HEK293 (cell line): Measurements from ENCODE around the gene CREB3.

Experiments used
- GLIS1 ChIP-seq: fragments of 450-650 bp; formaldehyde crosslinking; IDR thresholded peaks from 2 replicates; pipeline ENCODE4 v1.5.1; 2016; ENCODE audit warnings: missing biosample characterization, missing genetic modification characterization
- KLF8 ChIP-seq: fragments of 450-650 bp; formaldehyde crosslinking; IDR thresholded peaks from 2 replicates; pipeline ENCODE4 v1.5.1; 2016; ENCODE audit warnings: missing biosample characterization, missing genetic modification characterization
- MEIS1 ChIP-seq: sonication (generic); formaldehyde crosslinking; IDR thresholded peaks from 2 replicates; pipeline ENCODE4 v1.8.1; 2022; ENCODE audit warnings: missing genetic modification reagents, mild to moderate bottlenecking, borderline replicate concordance
- MZF1 ChIP-seq: fragments of 450-650 bp; formaldehyde crosslinking; IDR thresholded peaks from 2 replicates; pipeline ENCODE4 v1.5.1; 2017; ENCODE audit warnings: missing biosample characterization, missing genetic modification characterization, borderline replicate concordance
- PRDM1 ChIP-seq: fragments of 450-650 bp; formaldehyde crosslinking; IDR thresholded peaks from 2 replicates; pipeline ENCODE4; 2016; ENCODE audit warnings: missing biosample characterization, missing genetic modification characterization
- SP2 ChIP-seq: fragments of 450-650 bp; formaldehyde crosslinking; IDR thresholded peaks from 2 replicates; pipeline ENCODE4 v1.5.1; 2016; ENCODE audit warnings: missing biosample characterization, missing genetic modification characterization
- TCF7L2 ChIP-seq: IDR thresholded peaks from 2 replicates; pipeline ENCODE4 v1.6.1; 2011; ENCODE audit warnings: low read depth, mild to moderate bottlenecking, inconsistent platforms, low read length, moderate library complexity, borderline replicate concordance
- WT1 ChIP-seq: fragments of 450-650 bp; formaldehyde crosslinking; IDR thresholded peaks from 2 replicates; pipeline ENCODE4 v1.5.1; 2016; ENCODE audit warnings: missing biosample characterization, missing genetic modification characterization
- ZBTB1 ChIP-seq: fragments of 450-650 bp; formaldehyde crosslinking; IDR thresholded peaks from 2 replicates; pipeline ENCODE4 v1.5.1; 2016; ENCODE audit warnings: missing biosample characterization, missing genetic modification characterization
- ZBTB17 ChIP-seq: fragments of 450-650 bp; formaldehyde crosslinking; IDR thresholded peaks from 2 replicates; pipeline ENCODE4 v1.5.1; 2016; ENCODE audit warnings: missing biosample characterization, missing genetic modification characterization
- ZBTB48 ChIP-seq: fragments of 450-650 bp; formaldehyde crosslinking; IDR thresholded peaks from 2 replicates; pipeline ENCODE4 v1.5.1; 2016; ENCODE audit warnings: missing biosample characterization, missing genetic modification characterization
- ZBTB7A ChIP-seq: fragments of 450-650 bp; formaldehyde crosslinking; IDR thresholded peaks from 2 replicates; pipeline ENCODE4 v1.5.1; 2016; ENCODE audit warnings: low read depth, missing biosample characterization, missing genetic modification characterization
- ZFP41 ChIP-seq: fragments of 450-650 bp; formaldehyde crosslinking; IDR thresholded peaks from 2 replicates; pipeline ENCODE4 v1.5.1; 2016; ENCODE audit warnings: missing biosample characterization, missing genetic modification characterization, borderline replicate concordance
- ZFP69B ChIP-seq: fragments of 450-650 bp; formaldehyde crosslinking; IDR thresholded peaks from 2 replicates; pipeline ENCODE4 v1.5.1; 2016; ENCODE audit warnings: missing biosample characterization, missing genetic modification characterization
- ZNF132 ChIP-seq: fragments of 450-650 bp; formaldehyde crosslinking; IDR thresholded peaks from 2 replicates; pipeline ENCODE4 v1.5.1; 2017; ENCODE audit warnings: missing biosample characterization, missing genetic modification characterization, borderline replicate concordance
- ZNF138 ChIP-seq: fragments of 450-650 bp; formaldehyde crosslinking; IDR thresholded peaks from 2 replicates; pipeline ENCODE4 v1.5.1; 2016; ENCODE audit warnings: missing biosample characterization, missing genetic modification characterization, borderline replicate concordance
- ZNF16 ChIP-seq: fragments of 450-650 bp; formaldehyde crosslinking; IDR thresholded peaks from 2 replicates; pipeline ENCODE4 v1.5.1; 2016; ENCODE audit warnings: low read depth, missing biosample characterization, missing genetic modification characterization
- ZNF211 ChIP-seq: fragments of 450-650 bp; formaldehyde crosslinking; IDR thresholded peaks from 2 replicates; pipeline ENCODE4 v1.5.1; 2016; ENCODE audit warnings: low read depth, missing biosample characterization, missing genetic modification characterization
- ZNF23 ChIP-seq: fragments of 450-650 bp; formaldehyde crosslinking; IDR thresholded peaks from 2 replicates; pipeline ENCODE4 v1.5.1; 2016; ENCODE audit warnings: missing biosample characterization, missing genetic modification characterization, borderline replicate concordance
- ZNF239 ChIP-seq: fragments of 450-650 bp; formaldehyde crosslinking; IDR thresholded peaks from 2 replicates; pipeline ENCODE4 v1.5.1; 2016; ENCODE audit warnings: missing biosample characterization, missing genetic modification characterization
- ZNF26 ChIP-seq: fragments of 450-650 bp; formaldehyde crosslinking; IDR thresholded peaks from 2 replicates; pipeline ENCODE4 v1.5.1; 2016; ENCODE audit warnings: missing biosample characterization, missing genetic modification characterization
- ZNF394 ChIP-seq: fragments of 450-650 bp; formaldehyde crosslinking; IDR thresholded peaks from 2 replicates; pipeline ENCODE4 v1.5.1; 2016; ENCODE audit warnings: missing biosample characterization, missing genetic modification characterization, mild to moderate bottlenecking, moderate library complexity, borderline replicate concordance
- ZNF404 ChIP-seq: fragments of 450-650 bp; formaldehyde crosslinking; IDR thresholded peaks from 2 replicates; pipeline ENCODE4 v1.5.1; 2017; ENCODE audit warnings: missing biosample characterization, missing genetic modification characterization
- ZNF48 ChIP-seq: fragments of 450-650 bp; formaldehyde crosslinking; IDR thresholded peaks from 2 replicates; pipeline ENCODE4 v1.5.1; 2016; ENCODE audit warnings: missing biosample characterization, missing genetic modification characterization
- ZNF530 ChIP-seq: fragments of 450-650 bp; formaldehyde crosslinking; IDR thresholded peaks from 2 replicates; pipeline ENCODE4 v1.5.1; 2016; ENCODE audit warnings: low read depth, missing biosample characterization, missing genetic modification characterization
- ZNF707 ChIP-seq: fragments of 450-650 bp; formaldehyde crosslinking; IDR thresholded peaks from 2 replicates; pipeline ENCODE4 v1.5.1; 2016; ENCODE audit warnings: missing biosample characterization, missing genetic modification characterization
- ZNF768 ChIP-seq: fragments of 450-650 bp; formaldehyde crosslinking; IDR thresholded peaks from 2 replicates; pipeline ENCODE4 v1.5.1; 2018; ENCODE audit warnings: missing biosample characterization, mild to moderate bottlenecking, missing genetic modification characterization
- ZNF785 ChIP-seq: fragments of 450-650 bp; formaldehyde crosslinking; IDR thresholded peaks from 2 replicates; pipeline ENCODE4 v1.5.1; 2016; ENCODE audit warnings: missing biosample characterization, missing genetic modification characterization
- ZSCAN30 ChIP-seq: fragments of 450-650 bp; IDR thresholded peaks from 2 replicates; pipeline ENCODE4 v1.5.1; 2018; ENCODE audit warnings: missing biosample characterization, mild to moderate bottlenecking, missing genetic modification characterization, moderate library complexity
- TF ChIP-seq, protein P1 (sequence below): fragments of 450-650 bp; formaldehyde crosslinking; IDR thresholded peaks from 2 replicates; pipeline ENCODE4 v1.5.1; 2016; ENCODE audit warnings: missing biosample characterization, missing genetic modification characterization
- TF ChIP-seq, protein P2 (sequence below): fragments of 450-650 bp; formaldehyde crosslinking; IDR thresholded peaks from 2 replicates; pipeline ENCODE4 v1.5.1; 2016; ENCODE audit warnings: missing biosample characterization, missing genetic modification characterization, low read depth
- TF ChIP-seq, protein P3 (sequence below): fragments of 450-650 bp; formaldehyde crosslinking; conservative IDR thresholded peaks from 2 replicates; pipeline ENCODE4 v1.5.1; 2016; ENCODE audit warnings: low read depth, missing biosample characterization, missing genetic modification characterization

Gene CREB3

DNA sequence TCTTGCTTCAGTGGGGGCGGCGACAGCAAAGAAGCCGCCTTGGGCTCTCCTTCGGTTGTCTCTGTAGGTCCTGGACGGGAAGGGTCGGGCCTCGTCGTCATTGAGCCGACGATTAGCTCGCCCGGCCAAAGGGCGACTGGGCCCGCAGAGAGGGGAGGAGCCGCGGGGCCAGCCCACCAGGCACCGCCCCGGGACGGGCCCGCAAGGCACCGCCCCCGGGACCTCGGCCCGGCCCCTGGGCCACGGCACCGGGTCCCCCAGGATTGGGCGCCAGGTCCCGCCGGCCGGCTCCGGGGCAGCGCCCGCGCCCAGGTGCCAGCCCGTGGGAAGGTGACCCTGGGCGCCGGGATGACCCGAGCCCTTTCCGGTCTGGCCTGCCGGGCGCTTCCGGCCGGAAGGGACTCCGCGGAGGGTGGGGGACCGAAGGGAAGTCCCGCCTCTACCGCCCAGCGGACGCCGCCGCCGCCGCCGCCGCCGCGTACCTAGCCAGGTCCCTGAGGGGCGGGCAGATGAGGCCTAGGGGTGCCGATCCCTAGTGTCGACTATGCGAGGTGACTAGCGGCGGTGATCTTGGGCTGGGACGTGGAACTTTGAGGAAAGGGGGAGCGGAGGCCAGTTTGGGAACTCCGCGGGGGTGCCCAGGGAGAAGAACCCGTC, 16.5 kb downstream of the CREB3 start, which contains the start of the genes GBA2 and RGP1 (continued):
- TF ChIP-seq ZBTB1 (tag by site-specific recombination) (no peak), ZNF404 (no peak), ZNF132 (tag by site-specific recombination) (no peak), ZNF707 (tag by site-specific recombination) (no peak), KLF8 (tag by site-specific recombination) (peak; percentile 43; the same call in 1 of the 2 replicates), ZNF48 (no peak), SP2 (peak; percentile 74), ZNF394 (tag by site-specific recombination) (no peak), ZSCAN30 (peak; percentile 49; the same call in 1 of the 2 replicates), MEIS1 (CRISPR knock-in tag) (no peak; the same call in 1 of the 2 replicates), ZNF785 (no peak), WT1 (no peak), ZBTB17 (no peak), GLIS1 (no peak; the same call in 1 of the 2 replicates), ZNF16 (tag by site-specific recombination) (no peak), ZBTB48 (peak; percentile 96), ZNF23 (tag by site-specific recombination) (no peak), ZFP69B (tag by site-specific recombination) (no peak), ZNF211 (no peak), PRDM1 (tag by site-specific recombination) (no peak), ZNF26 (tag by site-specific recombination) (no peak), ZNF530 (tag by site-specific recombination) (no peak), ZBTB7A (tag by site-specific recombination) (no peak), MZF1 (tag by site-specific recombination) (no peak), ZNF239 (tag by site-specific recombination) (no peak), TCF7L2 (no peak), ZFP41 (tag by site-specific recombination) (no peak), ZNF138 (tag by site-specific recombination) (no peak), ZNF768 (no peak)
- TF ChIP-seq, protein P1, sequence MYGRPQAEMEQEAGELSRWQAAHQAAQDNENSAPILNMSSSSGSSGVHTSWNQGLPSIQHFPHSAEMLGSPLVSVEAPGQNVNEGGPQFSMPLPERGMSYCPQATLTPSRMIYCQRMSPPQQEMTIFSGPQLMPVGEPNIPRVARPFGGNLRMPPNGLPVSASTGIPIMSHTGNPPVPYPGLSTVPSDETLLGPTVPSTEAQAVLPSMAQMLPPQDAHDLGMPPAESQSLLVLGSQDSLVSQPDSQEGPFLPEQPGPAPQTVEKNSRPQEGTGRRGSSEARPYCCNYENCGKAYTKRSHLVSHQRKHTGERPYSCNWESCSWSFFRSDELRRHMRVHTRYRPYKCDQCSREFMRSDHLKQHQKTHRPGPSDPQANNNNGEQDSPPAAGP (tag by site-specific recombination): no peak
- TF ChIP-seq, protein P2, sequence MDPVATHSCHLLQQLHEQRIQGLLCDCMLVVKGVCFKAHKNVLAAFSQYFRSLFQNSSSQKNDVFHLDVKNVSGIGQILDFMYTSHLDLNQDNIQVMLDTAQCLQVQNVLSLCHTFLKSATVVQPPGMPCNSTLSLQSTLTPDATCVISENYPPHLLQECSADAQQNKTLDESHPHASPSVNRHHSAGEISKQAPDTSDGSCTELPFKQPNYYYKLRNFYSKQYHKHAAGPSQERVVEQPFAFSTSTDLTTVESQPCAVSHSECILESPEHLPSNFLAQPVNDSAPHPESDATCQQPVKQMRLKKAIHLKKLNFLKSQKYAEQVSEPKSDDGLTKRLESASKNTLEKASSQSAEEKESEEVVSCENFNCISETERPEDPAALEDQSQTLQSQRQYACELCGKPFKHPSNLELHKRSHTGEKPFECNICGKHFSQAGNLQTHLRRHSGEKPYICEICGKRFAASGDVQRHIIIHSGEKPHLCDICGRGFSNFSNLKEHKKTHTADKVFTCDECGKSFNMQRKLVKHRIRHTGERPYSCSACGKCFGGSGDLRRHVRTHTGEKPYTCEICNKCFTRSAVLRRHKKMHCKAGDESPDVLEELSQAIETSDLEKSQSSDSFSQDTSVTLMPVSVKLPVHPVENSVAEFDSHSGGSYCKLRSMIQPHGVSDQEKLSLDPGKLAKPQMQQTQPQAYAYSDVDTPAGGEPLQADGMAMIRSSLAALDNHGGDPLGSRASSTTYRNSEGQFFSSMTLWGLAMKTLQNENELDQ: no peak
- TF ChIP-seq, protein P3, sequence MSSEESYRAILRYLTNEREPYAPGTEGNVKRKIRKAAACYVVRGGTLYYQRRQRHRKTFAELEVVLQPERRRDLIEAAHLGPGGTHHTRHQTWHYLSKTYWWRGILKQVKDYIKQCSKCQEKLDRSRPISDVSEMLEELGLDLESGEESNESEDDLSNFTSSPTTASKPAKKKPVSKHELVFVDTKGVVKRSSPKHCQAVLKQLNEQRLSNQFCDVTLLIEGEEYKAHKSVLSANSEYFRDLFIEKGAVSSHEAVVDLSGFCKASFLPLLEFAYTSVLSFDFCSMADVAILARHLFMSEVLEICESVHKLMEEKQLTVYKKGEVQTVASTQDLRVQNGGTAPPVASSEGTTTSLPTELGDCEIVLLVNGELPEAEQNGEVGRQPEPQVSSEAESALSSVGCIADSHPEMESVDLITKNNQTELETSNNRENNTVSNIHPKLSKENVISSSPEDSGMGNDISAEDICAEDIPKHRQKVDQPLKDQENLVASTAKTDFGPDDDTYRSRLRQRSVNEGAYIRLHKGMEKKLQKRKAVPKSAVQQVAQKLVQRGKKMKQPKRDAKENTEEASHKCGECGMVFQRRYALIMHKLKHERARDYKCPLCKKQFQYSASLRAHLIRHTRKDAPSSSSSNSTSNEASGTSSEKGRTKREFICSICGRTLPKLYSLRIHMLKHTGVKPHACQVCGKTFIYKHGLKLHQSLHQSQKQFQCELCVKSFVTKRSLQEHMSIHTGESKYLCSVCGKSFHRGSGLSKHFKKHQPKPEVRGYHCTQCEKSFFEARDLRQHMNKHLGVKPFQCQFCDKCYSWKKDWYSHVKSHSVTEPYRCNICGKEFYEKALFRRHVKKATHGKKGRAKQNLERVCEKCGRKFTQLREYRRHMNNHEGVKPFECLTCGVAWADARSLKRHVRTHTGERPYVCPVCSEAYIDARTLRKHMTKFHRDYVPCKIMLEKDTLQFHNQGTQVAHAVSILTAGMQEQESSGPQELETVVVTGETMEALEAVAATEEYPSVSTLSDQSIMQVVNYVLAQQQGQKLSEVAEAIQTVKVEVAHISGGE (tag by site-specific recombination): peak; percentile 93
